Neural cell (in vitro differentiated cells): ENCODE results near the gene SSBP3. TPM values are rescaled to one million over a fixed set of nuclear protein-coding genes. Genes with fewer than 3 reads are reported as not detected.

Experiments used
- H2AFZ ChIP-seq: fragments of 200-600, 300-800 bp; sonication (generic), shearing (Covaris generic); 2 replicates; pipeline ENCODE4 v1.6.0; 2014; ENCODE audit warnings: low read depth, mild to moderate bottlenecking, antibody characterized with exemption, low read length, moderate library complexity
- H3F3A ChIP-seq: fragments of 200-600 bp; shearing (Covaris generic); 2 replicates; pipeline ENCODE4 v1.6.1; 2016; ENCODE audit warnings: mild to moderate bottlenecking, moderate library complexity, mixed read lengths, antibody characterized with exemption, low read length; ENCODE audit not compliant: insufficient read depth, poor library complexity, severe bottlenecking
- H3K27ac ChIP-seq: fragments of 200-600, 300-800 bp; sonication (generic), shearing (Covaris generic); 2 replicates; pipeline ENCODE4 v1.5.1; 2014; ENCODE audit warnings: mild to moderate bottlenecking, low read length, moderate library complexity
- H3K27me3 ChIP-seq: fragments of 300-800, 200-600 bp; sonication (generic), shearing (Covaris generic); 2 replicates; pipeline ENCODE4 v1.6.0; 2014; ENCODE audit warnings: mild to moderate bottlenecking, low read depth, low read length, moderate library complexity; ENCODE audit not compliant: insufficient read depth
- H3K36me3 ChIP-seq: fragments of 300-800, 200-600 bp; sonication (generic), shearing (Covaris generic); 2 replicates; pipeline ENCODE4 v1.5.1; 2014; ENCODE audit warnings: mild to moderate bottlenecking, antibody characterized with exemption, low read length, moderate library complexity; ENCODE audit not compliant: insufficient read depth
- H3K4me2 ChIP-seq: fragments of 300-800, 200-600 bp; sonication (generic), shearing (Covaris generic); 2 replicates; pipeline ENCODE4 v1.6.0; 2014; ENCODE audit warnings: mild to moderate bottlenecking, low read length
- H3K4me3 ChIP-seq: fragments of 300-800, 200-600 bp; sonication (generic), shearing (Covaris generic); 2 replicates; pipeline ENCODE4 v1.5.1; 2014; ENCODE audit warnings: mild to moderate bottlenecking, low read length, moderate library complexity
- H3K79me2 ChIP-seq: fragments of 200-600 bp; shearing (Covaris generic); replicated peaks from 2 replicates; pipeline ENCODE4 v1.6.0; 2014; ENCODE audit warnings: mild to moderate bottlenecking, low read length, moderate library complexity; ENCODE audit not compliant: insufficient read depth
- H3K9ac ChIP-seq: fragments of 300-800, 200-600 bp; sonication (generic), shearing (Covaris generic); 2 replicates; pipeline ENCODE4 v1.6.1; 2016; ENCODE audit warnings: mild to moderate bottlenecking, low read length, mixed read lengths
- H3K9me2 ChIP-seq: fragments of 200-600 bp; shearing (Covaris generic); 2 replicates; pipeline ENCODE4 v1.6.1; 2016; ENCODE audit warnings: mild to moderate bottlenecking, low read length, mixed read lengths; ENCODE audit not compliant: insufficient read depth
- H3K9me3 ChIP-seq: fragments of 200-600, 300-800 bp; sonication (generic), shearing (Covaris generic); 2 replicates; pipeline ENCODE4 v1.6.1; 2016; ENCODE audit warnings: mild to moderate bottlenecking, mixed run types, low read length, moderate library complexity, mixed read lengths
- H4K20me1 ChIP-seq: fragments of 200-600 bp; shearing (Covaris generic); 2 replicates; pipeline ENCODE4 v1.6.1; 2016; ENCODE audit warnings: mild to moderate bottlenecking, mixed run types; ENCODE audit not compliant: insufficient read depth
- EP300 ChIP-seq: fragments of 450-650 bp; conservative IDR thresholded peaks from 2 replicates; pipeline ENCODE4 v1.6.1; 2014; ENCODE audit warnings: antibody characterized with exemption, mild to moderate bottlenecking, moderate library complexity; ENCODE audit not compliant: poor library complexity, severe bottlenecking
- EZH2 ChIP-seq: fragments of 200-600, 300-800 bp; shearing (Covaris generic), sonication (generic); IDR thresholded peaks from 2 replicates; pipeline ENCODE4 v1.6.1; 2014; ENCODE audit warnings: antibody characterized with exemption, low read length, borderline replicate concordance, mild to moderate bottlenecking; ENCODE audit not compliant: insufficient read depth, poor library complexity, severe bottlenecking
- MXI1 ChIP-seq: fragments of 450-650 bp; conservative IDR thresholded peaks from 2 replicates; pipeline ENCODE4 v1.6.1; 2014; ENCODE audit warnings: antibody characterized with exemption, mild to moderate bottlenecking; ENCODE audit not compliant: poor library complexity, severe bottlenecking
- POLR2AphosphoS5 ChIP-seq: IDR thresholded peaks from 2 replicates; pipeline ENCODE4 v1.6.1; 2012
- RAD21 ChIP-seq: fragments of 450-650 bp; conservative IDR thresholded peaks from 2 replicates; pipeline ENCODE4 v1.6.1; 2014; ENCODE audit warnings: antibody characterized with exemption, mild to moderate bottlenecking, moderate library complexity
- SMC3 ChIP-seq: fragments of 450-650 bp; conservative IDR thresholded peaks from 2 replicates; pipeline ENCODE4 v1.6.1; 2014; ENCODE audit warnings: antibody characterized with exemption, mild to moderate bottlenecking, moderate library complexity; ENCODE audit not compliant: poor library complexity
- TAF1 ChIP-seq: IDR thresholded peaks from 2 replicates; pipeline ENCODE4 v1.6.1; 2012; ENCODE audit warnings: low read depth
- polyA plus RNA-seq: library from polyadenylated mRNA; depleted of rRNA; stranded (reverse); fragments of >200 nt; gene quantifications from 2 replicates; pipeline ENCODE4 v1.2.3, GENCODE V29; 2014
- TF ChIP-seq, protein P1 (sequence below): fragments of 450-650 bp; IDR thresholded peaks from 2 replicates; pipeline ENCODE4 v1.5.1; 2014; ENCODE audit warnings: antibody characterized with exemption, mild to moderate bottlenecking, moderate library complexity; ENCODE audit not compliant: poor library complexity, severe bottlenecking
- TF ChIP-seq, protein P2 (sequence below): IDR thresholded peaks from 2 replicates; pipeline ENCODE4 v1.6.1; 2012; ENCODE audit warnings: borderline replicate concordance

SSBP3 gene
- polyA plus RNA-seq, 1 donor from 2014 or later: 77.4 TPM

DNA sequence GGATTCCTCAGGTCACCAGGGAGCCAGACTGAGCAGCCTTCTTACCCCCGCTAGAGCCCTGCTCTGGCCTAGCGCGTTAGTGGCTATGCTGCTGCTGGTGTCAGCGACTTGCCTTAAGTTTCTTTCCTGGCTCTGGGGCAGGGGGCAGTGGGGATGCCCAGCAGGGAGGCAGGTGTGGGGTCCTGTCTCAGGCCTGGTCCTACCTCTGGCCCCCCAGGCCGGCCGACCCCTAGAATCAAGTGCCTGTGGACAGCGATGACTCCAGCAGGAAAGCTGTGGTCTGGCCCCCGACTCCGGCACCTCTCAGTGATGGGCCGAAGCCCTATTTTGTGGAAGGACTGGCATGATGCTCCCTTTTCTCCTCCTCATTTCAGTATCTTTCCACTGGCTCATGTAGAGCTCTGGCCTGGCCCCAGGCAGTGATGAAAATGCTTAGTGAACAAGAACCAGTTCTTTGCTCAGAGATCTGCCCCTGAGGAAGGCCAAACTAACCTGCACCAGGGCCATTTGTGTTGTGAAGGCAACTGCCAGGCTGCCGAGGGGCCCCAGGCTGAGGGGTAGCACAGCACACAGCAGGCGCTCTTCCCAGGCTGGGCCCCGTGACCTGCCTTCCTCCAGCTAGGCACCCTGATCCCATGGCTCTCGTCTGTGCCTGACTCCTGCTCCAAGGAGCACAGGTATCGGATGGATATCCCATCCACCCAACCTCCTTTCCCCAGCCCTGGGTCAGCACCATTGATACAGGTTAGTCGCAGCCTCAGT lies 182.6 kb downstream of the SSBP3 start:
- H3K4me2 ChIP-seq: no peak overlapping the region
- no peak overlapping the region for H3K4me3 ChIP-seq
- H3K27me3 ChIP-seq: no peaks in the 10 kb centered on the region
- H3K9me2 ChIP-seq: no peaks in the 10 kb centered on the region
- H3K79me2 ChIP-seq: no peaks in the 10 kb centered on the region
- H3K9ac ChIP-seq: no peak overlapping the region
- H3K27ac ChIP-seq: no peak overlapping the region
- H4K20me1 ChIP-seq: no peaks in the 10 kb centered on the region
- TF ChIP-seq, protein P1, sequence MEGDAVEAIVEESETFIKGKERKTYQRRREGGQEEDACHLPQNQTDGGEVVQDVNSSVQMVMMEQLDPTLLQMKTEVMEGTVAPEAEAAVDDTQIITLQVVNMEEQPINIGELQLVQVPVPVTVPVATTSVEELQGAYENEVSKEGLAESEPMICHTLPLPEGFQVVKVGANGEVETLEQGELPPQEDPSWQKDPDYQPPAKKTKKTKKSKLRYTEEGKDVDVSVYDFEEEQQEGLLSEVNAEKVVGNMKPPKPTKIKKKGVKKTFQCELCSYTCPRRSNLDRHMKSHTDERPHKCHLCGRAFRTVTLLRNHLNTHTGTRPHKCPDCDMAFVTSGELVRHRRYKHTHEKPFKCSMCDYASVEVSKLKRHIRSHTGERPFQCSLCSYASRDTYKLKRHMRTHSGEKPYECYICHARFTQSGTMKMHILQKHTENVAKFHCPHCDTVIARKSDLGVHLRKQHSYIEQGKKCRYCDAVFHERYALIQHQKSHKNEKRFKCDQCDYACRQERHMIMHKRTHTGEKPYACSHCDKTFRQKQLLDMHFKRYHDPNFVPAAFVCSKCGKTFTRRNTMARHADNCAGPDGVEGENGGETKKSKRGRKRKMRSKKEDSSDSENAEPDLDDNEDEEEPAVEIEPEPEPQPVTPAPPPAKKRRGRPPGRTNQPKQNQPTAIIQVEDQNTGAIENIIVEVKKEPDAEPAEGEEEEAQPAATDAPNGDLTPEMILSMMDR: no peak
- TF ChIP-seq, protein P2, sequence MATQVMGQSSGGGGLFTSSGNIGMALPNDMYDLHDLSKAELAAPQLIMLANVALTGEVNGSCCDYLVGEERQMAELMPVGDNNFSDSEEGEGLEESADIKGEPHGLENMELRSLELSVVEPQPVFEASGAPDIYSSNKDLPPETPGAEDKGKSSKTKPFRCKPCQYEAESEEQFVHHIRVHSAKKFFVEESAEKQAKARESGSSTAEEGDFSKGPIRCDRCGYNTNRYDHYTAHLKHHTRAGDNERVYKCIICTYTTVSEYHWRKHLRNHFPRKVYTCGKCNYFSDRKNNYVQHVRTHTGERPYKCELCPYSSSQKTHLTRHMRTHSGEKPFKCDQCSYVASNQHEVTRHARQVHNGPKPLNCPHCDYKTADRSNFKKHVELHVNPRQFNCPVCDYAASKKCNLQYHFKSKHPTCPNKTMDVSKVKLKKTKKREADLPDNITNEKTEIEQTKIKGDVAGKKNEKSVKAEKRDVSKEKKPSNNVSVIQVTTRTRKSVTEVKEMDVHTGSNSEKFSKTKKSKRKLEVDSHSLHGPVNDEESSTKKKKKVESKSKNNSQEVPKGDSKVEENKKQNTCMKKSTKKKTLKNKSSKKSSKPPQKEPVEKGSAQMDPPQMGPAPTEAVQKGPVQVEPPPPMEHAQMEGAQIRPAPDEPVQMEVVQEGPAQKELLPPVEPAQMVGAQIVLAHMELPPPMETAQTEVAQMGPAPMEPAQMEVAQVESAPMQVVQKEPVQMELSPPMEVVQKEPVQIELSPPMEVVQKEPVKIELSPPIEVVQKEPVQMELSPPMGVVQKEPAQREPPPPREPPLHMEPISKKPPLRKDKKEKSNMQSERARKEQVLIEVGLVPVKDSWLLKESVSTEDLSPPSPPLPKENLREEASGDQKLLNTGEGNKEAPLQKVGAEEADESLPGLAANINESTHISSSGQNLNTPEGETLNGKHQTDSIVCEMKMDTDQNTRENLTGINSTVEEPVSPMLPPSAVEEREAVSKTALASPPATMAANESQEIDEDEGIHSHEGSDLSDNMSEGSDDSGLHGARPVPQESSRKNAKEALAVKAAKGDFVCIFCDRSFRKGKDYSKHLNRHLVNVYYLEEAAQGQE: no peak
- TF ChIP-seq POLR2AphosphoS5 (no peak), MXI1 (no peak), RAD21 (no peak), EP300 (no peak), SMC3 (no peak), TAF1 (no peak), EZH2 (no peak)
- no peaks in the 10 kb centered on the region for H3F3A ChIP-seq
- H3K36me3 ChIP-seq: no peaks in the 10 kb centered on the region
- no peaks in the 10 kb centered on the region for H3K9me3 ChIP-seq
- no peak overlapping the region for H2AFZ ChIP-seq

DNA sequence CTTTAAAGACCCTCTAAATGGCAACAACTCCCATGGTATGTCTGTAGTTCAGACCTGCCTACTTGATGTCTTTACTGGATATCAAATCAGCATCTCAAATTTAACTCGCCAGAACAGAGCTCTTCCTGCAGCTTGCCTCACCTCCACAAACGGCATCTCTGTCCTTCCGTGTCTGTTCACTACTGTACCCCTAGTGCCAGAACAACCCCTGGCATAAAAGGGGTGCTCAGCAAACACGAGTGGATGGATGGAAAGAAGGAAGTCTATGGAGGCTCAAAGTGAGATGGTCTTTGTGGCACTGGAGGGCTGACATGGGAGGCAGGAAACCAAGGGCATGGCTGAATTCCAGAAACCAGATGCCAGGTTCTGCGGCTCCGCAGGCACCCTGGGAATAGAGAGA lies 183.5 kb downstream of the SSBP3 start:
- H2AFZ ChIP-seq: no peak overlapping the region
- H3K36me3 ChIP-seq: no peaks in the 10 kb centered on the region
- no peaks in the 10 kb centered on the region for H3K79me2 ChIP-seq
- H4K20me1 ChIP-seq: no peaks in the 10 kb centered on the region
- H3K27ac ChIP-seq: no peak overlapping the region
- H3K4me3 ChIP-seq: no peak overlapping the region
- no peaks in the 10 kb centered on the region for H3F3A ChIP-seq
- no peaks in the 10 kb centered on the region for H3K9me2 ChIP-seq
- no peaks in the 10 kb centered on the region for H3K27me3 ChIP-seq
- TF ChIP-seq SMC3 (no peak), EZH2 (no peak), MXI1 (no peak), TAF1 (no peak), POLR2AphosphoS5 (no peak), EP300 (no peak), RAD21 (no peak)
- TF ChIP-seq, protein P2: no peak
- TF ChIP-seq, protein P1: no peak
- no peak overlapping the region for H3K9ac ChIP-seq
- H3K4me2 ChIP-seq: no peak overlapping the region
- no peaks in the 10 kb centered on the region for H3K9me3 ChIP-seq
